SK-N-SH (cell line): Measurements from ENCODE around the gene SPRR2D. TPM values are rescaled to one million over a fixed set of nuclear protein-coding genes. Genes with fewer than 3 reads are reported as not detected.

Experiments used
- CTCF ChIA-PET: fragments of 300-600, 350-600 bp; formaldehyde crosslinking; extraction: SDS; loops from one replicate; lab custom pipeline; 2021; lab: Yijun Ruan, JAX
- POLR2A ChIA-PET: fragments of 350-600 bp; sonication (Branson Sonifier 250); formaldehyde crosslinking; extraction: SDS; loops from one replicate; lab custom pipeline; 2020; ENCODE audit warnings: antibody characterized with exemption, inconsistent platforms; lab: Yijun Ruan, JAX
- DNase-seq: peaks from one replicate; pipeline ENCODE4 v3.0.0; 2012
- H2AFZ ChIP-seq: fragments of 200-600 bp; sonication (generic); 2 replicates; pipeline ENCODE4 v1.8.1; 2016; ENCODE audit warnings: antibody characterized with exemption, mild to moderate bottlenecking, low read depth
- H3F3A ChIP-seq: fragments of 200-600 bp; sonication (generic); replicated peaks from 2 replicates; pipeline ENCODE3; 2016; ENCODE audit warnings: antibody characterized with exemption, mild to moderate bottlenecking; ENCODE audit not compliant: insufficient read depth
- H3K27ac ChIP-seq, 2 experiments: fragments of 200-500 bp in 1 of 2; fragments of 200-600 bp in 1 of 2; sonication (Bioruptor generic) in 1 of 2; sonication (generic), shearing (Covaris generic) in 1 of 2; 2 replicates each; pipeline versions ENCODE4 v1.5.1 to v1.6.1; 2014 to 2016; ENCODE audit warnings: low read depth in 2 of 2, inconsistent platforms in 1 of 2, low read length in 1 of 2, mild to moderate bottlenecking in 1 of 2, mixed read lengths in 1 of 2
- H3K27me3 ChIP-seq: fragments of 200-600 bp; sonication (generic), shearing (Covaris generic); 2 replicates; pipeline ENCODE4 v1.6.1; 2016; ENCODE audit warnings: mixed run types; ENCODE audit not compliant: insufficient read depth
- H3K36me3 ChIP-seq, 2 experiments: fragments of 200-500 bp in 1 of 2; fragments of 200-600 bp in 1 of 2; sonication (Bioruptor generic) in 1 of 2; sonication (generic) in 1 of 2; replicated peaks in 1 of 2; 2 replicates each; pipeline versions ENCODE3 to v1.5.1; 2014 to 2016; ENCODE audit warnings: low read length in 1 of 2, mild to moderate bottlenecking in 1 of 2; ENCODE audit not compliant: insufficient read depth in 2 of 2, control insufficient read depth in 1 of 2
- H3K4me1 ChIP-seq, 2 experiments: fragments of 200-500 bp in 1 of 2; fragments of 200-600 bp in 1 of 2; sonication (Bioruptor generic) in 1 of 2; sonication (generic), shearing (Covaris generic) in 1 of 2; 2 replicates each; pipeline versions ENCODE4 v1.5.1 to v1.6.1; 2014 to 2016; ENCODE audit warnings: low read depth in 1 of 2, low read length in 1 of 2, mixed run types in 1 of 2; ENCODE audit not compliant: insufficient read depth in 2 of 2, control insufficient read depth in 1 of 2
- H3K4me2 ChIP-seq: fragments of 200-600 bp; sonication (generic), shearing (Covaris generic); 2 replicates; pipeline ENCODE4 v1.6.1; 2017; ENCODE audit warnings: mixed run types
- H3K4me3 ChIP-seq, 2 experiments: fragments of 200-500 bp in 1 of 2; fragments of 200-600 bp in 1 of 2; sonication (Bioruptor generic) in 1 of 2; sonication (generic), shearing (Covaris generic) in 1 of 2; 2 replicates each; pipeline versions ENCODE4 v1.5.1 to v1.8.1; 2014 to 2016; ENCODE audit warnings: low read depth in 2 of 2, inconsistent platforms in 1 of 2, low read length in 1 of 2, mild to moderate bottlenecking in 1 of 2, mixed read lengths in 1 of 2, moderate library complexity in 1 of 2
- H3K79me2 ChIP-seq: fragments of 200-600 bp; sonication (generic); 2 replicates; pipeline ENCODE4 v1.8.1; 2017; ENCODE audit warnings: mild to moderate bottlenecking; ENCODE audit not compliant: insufficient read depth
- H3K9ac ChIP-seq: fragments of 200-600 bp; sonication (generic); 2 replicates; pipeline ENCODE4 v1.6.1; 2017; ENCODE audit warnings: mixed run types
- H3K9me2 ChIP-seq: fragments of 200-600 bp; sonication (generic); 2 replicates; pipeline ENCODE4 v1.6.1; 2017; ENCODE audit warnings: mixed run types
- H3K9me3 ChIP-seq: fragments of 200-600 bp; sonication (generic); 2 replicates; pipeline ENCODE4 v1.6.1; 2017; ENCODE audit warnings: mixed run types, mild to moderate bottlenecking, moderate library complexity
- H4K20me1 ChIP-seq: fragments of 200-600 bp; sonication (generic); 2 replicates; pipeline ENCODE4 v1.6.1; 2017; ENCODE audit warnings: mild to moderate bottlenecking, mixed run types; ENCODE audit not compliant: insufficient read depth
- CHD2 ChIP-seq: fragments of 150-350 bp; IDR thresholded peaks from 2 replicates; pipeline ENCODE4 v1.6.1; 2018; ENCODE audit warnings: low read length; ENCODE audit not compliant: partially characterized antibody
- EZH2phosphoT487 ChIP-seq: fragments of 200-600 bp; sonication (generic); IDR thresholded peaks from 2 replicates; pipeline ENCODE4 v1.6.1; 2017; ENCODE audit warnings: low read depth, mixed run types, mild to moderate bottlenecking, antibody characterized with exemption, moderate library complexity, borderline replicate concordance
- FOXJ3 ChIP-seq: sonication (generic); formaldehyde crosslinking; IDR thresholded peaks from 2 replicates; pipeline ENCODE4 v1.5.1; 2020; ENCODE audit warnings: mild to moderate bottlenecking, missing genetic modification reagents
- GABPA ChIP-seq: IDR thresholded peaks from 2 replicates; pipeline ENCODE4 v1.4.0; 2012; ENCODE audit warnings: low read depth, mild to moderate bottlenecking
- NFIC ChIP-seq: IDR thresholded peaks from 2 replicates; pipeline ENCODE4 v1.4.0; 2012; ENCODE audit warnings: borderline replicate concordance
- POLR2AphosphoS5 ChIP-seq: IDR thresholded peaks from 2 replicates; pipeline ENCODE4 v1.6.1; 2012; ENCODE audit warnings: low read depth, low read length
- RFX5 ChIP-seq: IDR thresholded peaks from 2 replicates; pipeline ENCODE4 v1.6.1; 2012; ENCODE audit warnings: mild to moderate bottlenecking, improper control_type of control experiment, low read length
- SIN3A ChIP-seq: IDR thresholded peaks from 2 replicates; pipeline ENCODE4 v1.6.1; 2012; ENCODE audit warnings: low read depth, mild to moderate bottlenecking, low read length, moderate library complexity, borderline replicate concordance
- YY1 ChIP-seq: IDR thresholded peaks from 2 replicates; pipeline ENCODE4 v1.4.0; 2012; ENCODE audit warnings: low read depth, mild to moderate bottlenecking
- WGBS: methylation state at CpG from one replicate; pipeline ENCODE4 v1.1.6; 2017; ENCODE audit warnings: low lambda C conversion rate; 5-methylcytosine and 5-hydroxymethylcytosine counted together
- polyA plus RNA-seq, 3 experiments: library from polyadenylated mRNA; depleted of rRNA; stranded (reverse); fragments of >200 nt; gene quantifications; 2 replicates each; pipeline ENCODE4 v1.2.3, GENCODE V29; 2012
- TF ChIP-seq, protein P1 (sequence below): fragments of 200-600 bp; sonication (generic); IDR thresholded peaks from 2 replicates; pipeline ENCODE4 v1.6.1; 2017; ENCODE audit warnings: antibody characterized with exemption, mild to moderate bottlenecking, moderate library complexity
- TF ChIP-seq, protein P2 (sequence below): fragments of 150-350 bp; IDR thresholded peaks from 2 replicates; pipeline ENCODE4 v1.6.1; 2017; ENCODE audit warnings: antibody characterized with exemption, low read length, low read depth, borderline replicate concordance
- TF ChIP-seq, protein P3 (sequence below): IDR thresholded peaks from 2 replicates; pipeline ENCODE4 v1.4.0; 2012; ENCODE audit warnings: low read depth
- TF ChIP-seq, protein P4 (sequence below): IDR thresholded peaks from 2 replicates; pipeline ENCODE4 v1.4.0; 2012; ENCODE audit warnings: low read depth, borderline replicate concordance

SPRR2D gene
- polyA plus RNA-seq, 1 of the 3 experiments (the other 2 are of a cell fraction): not detected

DNA sequence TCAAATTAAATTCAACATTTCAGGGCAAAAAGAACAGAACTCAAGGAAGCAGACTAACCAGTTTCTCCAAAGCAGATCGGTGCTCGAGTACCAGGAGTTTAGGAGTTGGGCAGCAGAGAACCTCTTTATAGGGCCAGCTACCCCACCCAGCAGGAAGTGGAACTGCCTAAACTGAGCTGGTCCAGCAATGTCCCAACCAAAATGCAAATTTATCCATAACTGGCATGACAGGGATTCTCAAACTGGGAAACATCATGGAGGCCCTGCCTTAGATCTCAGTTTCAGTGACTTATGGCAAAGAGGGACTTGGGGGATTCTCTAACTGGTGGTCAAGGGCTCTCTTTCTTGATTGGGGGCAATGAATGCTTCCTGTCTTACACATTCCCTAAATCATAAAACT lies 30.6 kb upstream of the SPRR2D start, which contains the start of gene SPRR2B:
Gene SPRR2B (minus strand): TSS at position 101 of the 400 bp plus-strand sequence. CDS start 772 bp downstream, outside the sequence.
- no peaks in the 10 kb centered on the region for H3K27me3 ChIP-seq
- no peaks in the 10 kb centered on the region for H4K20me1 ChIP-seq
- no peak within 1 kb of the TSS for H2AFZ ChIP-seq
- no peak within 1 kb of the TSS for H3K27ac ChIP-seq
- no peak within 1 kb of the TSS for H3K9ac ChIP-seq
- no peaks in the 10 kb centered on the region for H3F3A ChIP-seq
- no peaks in the 10 kb centered on the region for H3K79me2 ChIP-seq
- ChIA-PET POLR2A (no interaction called here), CTCF (no interaction called here)
- TF ChIP-seq SIN3A: no peak
- TF ChIP-seq YY1: no peak
- no peak for TF ChIP-seq GABPA
- H3K36me3 ChIP-seq: no peaks in the 10 kb centered on the region
- no peak for DNase-seq
- H3K9me3 ChIP-seq: no peaks in the 10 kb centered on the region
- 0% methylated on average over 2 of the region's 2 CpGs for WGBS
- no peak within 1 kb of the TSS for H3K4me3 ChIP-seq
- no peaks in the 10 kb centered on the region for H3K4me1 ChIP-seq
- H3K9me2 ChIP-seq: no peaks in the 10 kb centered on the region
- no peak within 1 kb of the TSS for H3K4me2 ChIP-seq

DNA sequence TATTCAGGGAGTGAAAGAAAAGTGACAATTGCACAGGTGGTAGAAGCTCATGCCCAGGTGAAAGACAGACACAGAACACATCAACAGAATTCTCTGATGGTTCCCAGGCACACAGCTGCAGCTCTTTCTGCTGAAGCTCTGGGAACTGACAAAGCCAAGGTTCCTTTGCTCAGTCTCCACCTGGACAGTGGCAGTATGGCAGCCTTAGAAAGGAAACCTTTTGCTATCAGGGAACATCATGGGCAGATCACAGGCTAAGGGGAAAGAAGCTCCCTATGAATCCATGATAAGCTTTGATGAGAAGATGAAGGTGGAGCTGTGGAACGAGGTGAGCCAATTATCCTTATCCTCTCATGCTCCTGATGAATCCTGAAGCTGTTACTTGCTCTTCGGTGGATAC lies 29.3 kb upstream of the SPRR2D start:
- no peaks in the 10 kb centered on the region for H3K9me2 ChIP-seq
- TF ChIP-seq, protein P1, sequence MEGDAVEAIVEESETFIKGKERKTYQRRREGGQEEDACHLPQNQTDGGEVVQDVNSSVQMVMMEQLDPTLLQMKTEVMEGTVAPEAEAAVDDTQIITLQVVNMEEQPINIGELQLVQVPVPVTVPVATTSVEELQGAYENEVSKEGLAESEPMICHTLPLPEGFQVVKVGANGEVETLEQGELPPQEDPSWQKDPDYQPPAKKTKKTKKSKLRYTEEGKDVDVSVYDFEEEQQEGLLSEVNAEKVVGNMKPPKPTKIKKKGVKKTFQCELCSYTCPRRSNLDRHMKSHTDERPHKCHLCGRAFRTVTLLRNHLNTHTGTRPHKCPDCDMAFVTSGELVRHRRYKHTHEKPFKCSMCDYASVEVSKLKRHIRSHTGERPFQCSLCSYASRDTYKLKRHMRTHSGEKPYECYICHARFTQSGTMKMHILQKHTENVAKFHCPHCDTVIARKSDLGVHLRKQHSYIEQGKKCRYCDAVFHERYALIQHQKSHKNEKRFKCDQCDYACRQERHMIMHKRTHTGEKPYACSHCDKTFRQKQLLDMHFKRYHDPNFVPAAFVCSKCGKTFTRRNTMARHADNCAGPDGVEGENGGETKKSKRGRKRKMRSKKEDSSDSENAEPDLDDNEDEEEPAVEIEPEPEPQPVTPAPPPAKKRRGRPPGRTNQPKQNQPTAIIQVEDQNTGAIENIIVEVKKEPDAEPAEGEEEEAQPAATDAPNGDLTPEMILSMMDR: no peak
- no peak for TF ChIP-seq NFIC
- no peak for TF ChIP-seq FOXJ3 (CRISPR knock-in tag)
- TF ChIP-seq, protein P2, sequence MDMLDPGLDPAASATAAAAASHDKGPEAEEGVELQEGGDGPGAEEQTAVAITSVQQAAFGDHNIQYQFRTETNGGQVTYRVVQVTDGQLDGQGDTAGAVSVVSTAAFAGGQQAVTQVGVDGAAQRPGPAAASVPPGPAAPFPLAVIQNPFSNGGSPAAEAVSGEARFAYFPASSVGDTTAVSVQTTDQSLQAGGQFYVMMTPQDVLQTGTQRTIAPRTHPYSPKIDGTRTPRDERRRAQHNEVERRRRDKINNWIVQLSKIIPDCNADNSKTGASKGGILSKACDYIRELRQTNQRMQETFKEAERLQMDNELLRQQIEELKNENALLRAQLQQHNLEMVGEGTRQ: no peak
- TF ChIP-seq, protein P3, sequence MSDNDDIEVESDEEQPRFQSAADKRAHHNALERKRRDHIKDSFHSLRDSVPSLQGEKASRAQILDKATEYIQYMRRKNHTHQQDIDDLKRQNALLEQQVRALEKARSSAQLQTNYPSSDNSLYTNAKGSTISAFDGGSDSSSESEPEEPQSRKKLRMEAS: no peak
- TF ChIP-seq POLR2AphosphoS5: no peak
- no peak for TF ChIP-seq RFX5
- no peak for TF ChIP-seq EZH2phosphoT487
- TF ChIP-seq, protein P4, sequence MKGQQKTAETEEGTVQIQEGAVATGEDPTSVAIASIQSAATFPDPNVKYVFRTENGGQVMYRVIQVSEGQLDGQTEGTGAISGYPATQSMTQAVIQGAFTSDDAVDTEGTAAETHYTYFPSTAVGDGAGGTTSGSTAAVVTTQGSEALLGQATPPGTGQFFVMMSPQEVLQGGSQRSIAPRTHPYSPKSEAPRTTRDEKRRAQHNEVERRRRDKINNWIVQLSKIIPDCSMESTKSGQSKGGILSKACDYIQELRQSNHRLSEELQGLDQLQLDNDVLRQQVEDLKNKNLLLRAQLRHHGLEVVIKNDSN: no peak
- TF ChIP-seq CHD2: no peak
- TF ChIP-seq, all 33 proteins: peak for 0
- WGBS: 0% methylated on average over 2 of the region's 2 CpGs
- ChIA-PET CTCF (no interaction called here), POLR2A (no interaction called here)
- Histone ChIP-seq H3K4me2 (no peak overlapping the region), H3K27me3 (no peaks in the 10 kb centered on the region), H3F3A (no peaks in the 10 kb centered on the region), H4K20me1 (no peaks in the 10 kb centered on the region), H3K4me3 (no peak overlapping the region), H2AFZ (no peak overlapping the region), H3K27ac (no peak overlapping the region), H3K9me3 (no peaks in the 10 kb centered on the region), H3K4me1 (no peaks in the 10 kb centered on the region), H3K36me3 (no peaks in the 10 kb centered on the region), H3K79me2 (no peaks in the 10 kb centered on the region), H3K9ac (no peak overlapping the region)
- DNase-seq: no peak
